PFSK-1 (cell line): ENCODE results near the gene CLEC3B.

Experiments
- TAF1 ChIP-seq: IDR thresholded peaks from 2 replicates; pipeline ENCODE4 v1.6.1; 2012; ENCODE audit warnings: low read length, control low read depth, borderline replicate concordance; ENCODE audit not compliant: insufficient read depth
- TF ChIP-seq, protein P1 (sequence below), 2 experiments: IDR thresholded peaks; 2 replicates each; pipeline versions ENCODE4 v1.6.1 to v1.8.0; 2011 to 2012; ENCODE audit warnings: low read depth in 2 of 2, low read length in 2 of 2, control low read depth in 1 of 2, inconsistent platforms in 1 of 2, mild to moderate bottlenecking in 1 of 2, moderate library complexity in 1 of 2; ENCODE audit not compliant: insufficient read depth in 1 of 2

- TF ChIP-seq, protein P1, sequence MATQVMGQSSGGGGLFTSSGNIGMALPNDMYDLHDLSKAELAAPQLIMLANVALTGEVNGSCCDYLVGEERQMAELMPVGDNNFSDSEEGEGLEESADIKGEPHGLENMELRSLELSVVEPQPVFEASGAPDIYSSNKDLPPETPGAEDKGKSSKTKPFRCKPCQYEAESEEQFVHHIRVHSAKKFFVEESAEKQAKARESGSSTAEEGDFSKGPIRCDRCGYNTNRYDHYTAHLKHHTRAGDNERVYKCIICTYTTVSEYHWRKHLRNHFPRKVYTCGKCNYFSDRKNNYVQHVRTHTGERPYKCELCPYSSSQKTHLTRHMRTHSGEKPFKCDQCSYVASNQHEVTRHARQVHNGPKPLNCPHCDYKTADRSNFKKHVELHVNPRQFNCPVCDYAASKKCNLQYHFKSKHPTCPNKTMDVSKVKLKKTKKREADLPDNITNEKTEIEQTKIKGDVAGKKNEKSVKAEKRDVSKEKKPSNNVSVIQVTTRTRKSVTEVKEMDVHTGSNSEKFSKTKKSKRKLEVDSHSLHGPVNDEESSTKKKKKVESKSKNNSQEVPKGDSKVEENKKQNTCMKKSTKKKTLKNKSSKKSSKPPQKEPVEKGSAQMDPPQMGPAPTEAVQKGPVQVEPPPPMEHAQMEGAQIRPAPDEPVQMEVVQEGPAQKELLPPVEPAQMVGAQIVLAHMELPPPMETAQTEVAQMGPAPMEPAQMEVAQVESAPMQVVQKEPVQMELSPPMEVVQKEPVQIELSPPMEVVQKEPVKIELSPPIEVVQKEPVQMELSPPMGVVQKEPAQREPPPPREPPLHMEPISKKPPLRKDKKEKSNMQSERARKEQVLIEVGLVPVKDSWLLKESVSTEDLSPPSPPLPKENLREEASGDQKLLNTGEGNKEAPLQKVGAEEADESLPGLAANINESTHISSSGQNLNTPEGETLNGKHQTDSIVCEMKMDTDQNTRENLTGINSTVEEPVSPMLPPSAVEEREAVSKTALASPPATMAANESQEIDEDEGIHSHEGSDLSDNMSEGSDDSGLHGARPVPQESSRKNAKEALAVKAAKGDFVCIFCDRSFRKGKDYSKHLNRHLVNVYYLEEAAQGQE (IDR thresholded peaks at IDR 0.05; ENCODE audit: insufficient read depth in 1 of 2, low read depth in 2 of 2, low read length in 2 of 2): no peak
- no peak for TF ChIP-seq TAF1
Measured at GRCh38 chr3:45002720-45003119, 23.4 kb upstream of the CLEC3B start.
